Muscle layer of colon (tissue), 2 donors: ENCODE results near the gene CEACAM20.

Experiments used
- H3K27ac ChIP-seq: one replicate; pipeline ENCODE4 v1.7.0; 2013; ENCODE audit warnings: low read depth, mild to moderate bottlenecking, low read length, moderate library complexity
- H3K27me3 ChIP-seq, 2 donors: one replicate each; pipeline ENCODE4 v1.7.0; 2013; ENCODE audit warnings: low read length in 2 of 2, mild to moderate bottlenecking in 2 of 2; ENCODE audit not compliant: insufficient read depth in 2 of 2, control insufficient read depth in 1 of 2
- H3K36me3 ChIP-seq: one replicate; pipeline ENCODE4 v1.7.0; 2013; ENCODE audit warnings: mild to moderate bottlenecking, low read length; ENCODE audit not compliant: insufficient read depth
- H3K4me1 ChIP-seq: one replicate; pipeline ENCODE4 v1.7.0; 2013; ENCODE audit warnings: mild to moderate bottlenecking, low read length; ENCODE audit not compliant: insufficient read depth
- H3K4me3 ChIP-seq, 2 donors: one replicate each; pipeline ENCODE4 v1.7.0; 2013; ENCODE audit warnings: low read length in 2 of 2, low read depth in 1 of 2, mild to moderate bottlenecking in 1 of 2, moderate library complexity in 1 of 2
- H3K9ac ChIP-seq: one replicate; pipeline ENCODE4 v1.7.0; 2013; ENCODE audit warnings: low read length
- H3K9me3 ChIP-seq: one replicate; pipeline ENCODE4 v1.7.0; 2013; ENCODE audit warnings: mild to moderate bottlenecking, low read length
- donor health status: abdominal sarcoma.
- donor health status: Adenocarcinoma of cecum.

Gene CEACAM20

GRCh38 chr19:44529536-44529935 is at the start of gene CEACAM20:
TSS of gene CEACAM20 (minus strand) at chr19:44529675. CDS start at chr19:44529509, 166 bp downstream.
- no peaks in the 10 kb centered on the region for H3K36me3 ChIP-seq
- no peak within 1 kb of the TSS for H3K4me3 ChIP-seq
- no peak within 1 kb of the TSS for H3K9ac ChIP-seq
- no peaks in the 10 kb centered on the region for H3K9me3 ChIP-seq
- peaks cover 0 to 4% of the 10 kb centered on the region in 2 donors for H3K27me3 ChIP-seq
- no peak within 1 kb of the TSS for H3K27ac ChIP-seq
- H3K4me1 ChIP-seq: no peaks in the 10 kb centered on the region

- Histone ChIP-seq H3K27ac (no peak overlapping the region), H3K4me3 (no peak overlapping the region), H3K4me1 (no peaks in the 10 kb centered on the region), H3K9ac (no peak overlapping the region), H3K9me3 (no peaks in the 10 kb centered on the region), H3K36me3 (no peaks in the 10 kb centered on the region), H3K27me3 (no peaks in the 10 kb centered on the region)
Observed at GRCh38 chr19:44577566-44577874, 48.0 kb upstream of the CEACAM20 start.

DNA sequence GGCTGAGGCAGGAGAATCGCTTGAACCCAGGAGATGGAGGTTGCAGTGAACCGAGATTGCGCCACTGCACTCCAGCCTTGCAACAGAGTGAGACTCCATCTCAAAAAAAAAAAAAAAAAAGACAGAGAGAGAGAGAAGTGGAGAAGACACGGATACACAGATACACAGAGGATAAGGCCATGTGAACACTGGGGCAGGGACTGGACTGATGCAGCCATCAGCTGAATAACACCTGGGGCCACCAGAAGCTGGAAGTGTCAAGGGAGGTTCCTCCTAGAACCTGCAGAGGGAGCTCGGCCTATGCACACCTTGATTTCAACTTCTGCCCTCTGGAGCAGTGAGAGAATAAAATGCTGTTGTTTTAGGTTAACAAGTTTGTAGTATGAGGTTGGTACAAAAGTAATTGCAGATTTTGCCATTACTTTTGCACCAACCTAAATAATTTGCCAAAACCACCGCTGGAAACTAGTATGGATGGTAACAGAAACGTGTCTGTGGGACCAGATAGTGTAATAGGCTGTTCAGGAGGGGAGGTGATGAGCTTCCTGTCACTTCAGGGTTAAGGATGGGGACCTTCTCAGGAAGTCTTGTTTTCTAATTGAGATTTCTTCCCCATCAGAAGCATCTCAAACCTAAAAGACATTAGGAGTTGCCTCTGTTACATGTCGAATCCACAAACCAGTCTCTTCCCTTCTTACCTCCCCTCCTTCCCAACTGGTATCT is 47.5 kb upstream of the CEACAM20 start:
- no peaks in the 10 kb centered on the region for H3K4me1 ChIP-seq
- no peak overlapping the region for H3K9ac ChIP-seq
- H3K27me3 ChIP-seq: no peaks in the 10 kb centered on the region
- no peaks in the 10 kb centered on the region for H3K36me3 ChIP-seq
- H3K9me3 ChIP-seq: no peaks in the 10 kb centered on the region
- no peak overlapping the region for H3K27ac ChIP-seq
- no peak overlapping the region for H3K4me3 ChIP-seq

- no peak overlapping the region for H3K4me3 ChIP-seq
Observed at GRCh38 chr19:44575116-44575700, 45.7 kb upstream of the CEACAM20 start.

DNA sequence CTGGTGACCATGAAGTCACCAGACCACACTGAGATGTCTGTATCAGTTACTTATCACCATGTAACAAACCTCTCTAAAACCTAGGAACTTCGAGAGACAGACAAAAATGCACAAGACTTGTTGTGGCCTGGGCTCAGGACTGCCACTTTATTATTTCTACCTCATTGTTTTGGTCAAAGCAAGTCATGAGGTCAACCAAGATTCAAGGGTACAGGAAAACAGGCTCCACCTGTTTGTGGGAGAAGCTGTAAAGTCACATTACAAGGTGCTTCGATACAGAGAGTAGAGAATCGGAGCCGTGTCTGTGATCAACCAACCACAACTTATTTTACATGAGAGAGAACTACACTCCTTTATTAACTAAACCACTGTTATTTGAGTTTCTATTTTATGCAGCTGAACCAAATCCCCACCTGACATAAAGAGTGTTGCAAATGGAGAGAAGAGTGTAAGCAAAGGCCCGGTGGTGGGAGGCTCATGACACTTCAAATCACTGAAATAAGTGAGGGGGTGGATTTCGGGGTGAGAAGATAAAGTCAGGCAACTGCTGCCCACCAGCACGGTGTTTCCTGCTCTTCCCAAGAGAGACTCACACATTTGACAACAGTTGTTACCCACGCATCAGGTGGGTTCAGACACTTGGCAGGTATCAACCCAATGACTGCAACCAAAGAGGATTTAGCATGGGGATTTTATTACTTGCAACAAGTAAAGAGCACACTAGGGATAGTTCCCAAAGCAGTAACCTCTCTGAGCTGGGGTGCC is 44.9 kb upstream of the CEACAM20 start:
- Histone ChIP-seq H3K9me3 (no peaks in the 10 kb centered on the region), H3K27me3 (no peaks in the 10 kb centered on the region), H3K36me3 (no peaks in the 10 kb centered on the region), H3K9ac (no peak overlapping the region), H3K4me1 (no peaks in the 10 kb centered on the region), H3K27ac (no peak overlapping the region), H3K4me3 (no peak overlapping the region)

More at GRCh38 chr19:44575116-44575700, 45.7 kb upstream of the CEACAM20 start:
- H3K4me1 ChIP-seq: no peaks in the 10 kb centered on the region
- no peaks in the 10 kb centered on the region for H3K36me3 ChIP-seq
- H3K27me3 ChIP-seq: no peaks in the 10 kb centered on the region
- no peaks in the 10 kb centered on the region for H3K9me3 ChIP-seq
- no peak overlapping the region for H3K27ac ChIP-seq
- no peak overlapping the region for H3K9ac ChIP-seq

DNA sequence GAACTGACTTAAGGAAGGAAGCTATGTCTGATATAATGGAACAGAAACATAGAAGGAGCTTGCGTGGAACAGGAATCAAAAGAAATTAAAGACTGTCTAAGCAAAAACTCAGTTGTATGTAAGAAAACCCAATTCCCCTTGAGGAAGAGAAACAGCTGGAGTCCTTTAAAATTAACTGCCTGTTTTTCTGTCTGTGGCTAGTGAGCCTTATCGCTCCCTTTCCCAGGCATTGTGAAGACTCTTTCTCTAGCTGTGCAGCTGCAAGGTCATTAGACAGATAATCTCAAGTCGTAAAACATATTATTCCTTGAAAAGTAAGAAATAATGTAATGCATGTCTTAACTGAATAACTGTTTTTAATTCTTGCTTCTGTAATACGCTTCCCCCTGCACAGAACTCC is 44.2 kb upstream of the CEACAM20 start:
- Histone ChIP-seq H3K27ac (no peak overlapping the region), H3K4me1 (no peaks in the 10 kb centered on the region), H3K4me3 (no peak overlapping the region), H3K36me3 (no peaks in the 10 kb centered on the region), H3K9ac (no peak overlapping the region), H3K27me3 (no peaks in the 10 kb centered on the region), H3K9me3 (no peaks in the 10 kb centered on the region)

- no peaks in the 10 kb centered on the region for H3K9me3 ChIP-seq
Observed at GRCh38 chr19:44573183-44573582, 43.7 kb upstream of the CEACAM20 start.

GRCh38 chr19:44572581-44572900 is 43.1 kb upstream of the CEACAM20 start:
- no peak overlapping the region for H3K9ac ChIP-seq
- no peaks in the 10 kb centered on the region for H3K36me3 ChIP-seq
- no peaks in the 10 kb centered on the region for H3K4me1 ChIP-seq
- no peak overlapping the region for H3K27ac ChIP-seq
- H3K4me3 ChIP-seq: no peak overlapping the region
- H3K9me3 ChIP-seq: no peaks in the 10 kb centered on the region
- H3K27me3 ChIP-seq: no peaks in the 10 kb centered on the region

More at GRCh38 chr19:44573183-44573582, 43.7 kb upstream of the CEACAM20 start:
- Histone ChIP-seq H3K27ac (no peak overlapping the region), H3K27me3 (no peaks in the 10 kb centered on the region), H3K4me3 (no peak overlapping the region), H3K36me3 (no peaks in the 10 kb centered on the region), H3K4me1 (no peaks in the 10 kb centered on the region), H3K9ac (no peak overlapping the region)

DNA sequence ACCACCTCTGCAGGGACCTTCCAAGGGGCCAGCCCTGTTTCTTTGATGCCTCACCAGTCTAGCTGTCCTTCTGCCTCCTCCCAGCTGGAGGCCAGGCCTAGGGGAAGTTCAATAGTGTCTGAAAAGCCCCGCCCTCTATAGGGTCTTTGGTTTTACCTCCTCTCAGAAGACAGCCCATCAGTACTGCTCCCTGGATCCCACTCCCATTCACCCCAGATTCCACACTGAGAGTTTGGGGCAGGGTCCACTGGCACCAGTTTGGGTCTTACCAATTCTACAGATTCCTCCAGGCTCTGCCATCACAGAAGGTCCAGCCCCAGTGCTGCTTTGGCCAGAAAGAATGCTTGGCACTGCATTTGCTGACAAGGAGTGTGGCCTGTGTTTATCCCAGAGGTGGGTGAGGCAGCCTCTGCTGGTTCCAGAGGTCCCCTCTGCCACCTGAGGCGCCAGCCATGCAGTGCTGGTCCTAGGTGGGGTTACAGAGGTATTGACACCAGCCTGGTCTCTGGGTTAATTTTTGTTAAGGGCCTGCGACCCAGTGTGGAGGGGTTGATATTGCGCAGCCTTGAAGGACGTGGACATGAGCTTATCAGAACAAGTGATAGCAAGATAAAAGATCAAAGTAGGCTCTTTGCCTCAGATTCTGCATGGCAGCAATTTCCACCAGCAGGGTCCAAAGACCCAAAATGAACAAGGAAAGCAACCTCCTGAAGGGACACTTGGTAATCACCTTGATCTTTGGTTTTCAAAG is 42.5 kb upstream of the CEACAM20 start:
- H3K36me3 ChIP-seq: no peaks in the 10 kb centered on the region
- no peak overlapping the region for H3K4me3 ChIP-seq
- H3K27me3 ChIP-seq: no peaks in the 10 kb centered on the region
- no peaks in the 10 kb centered on the region for H3K4me1 ChIP-seq
- H3K9ac ChIP-seq: no peak overlapping the region
- H3K27ac ChIP-seq: no peak overlapping the region
- no peaks in the 10 kb centered on the region for H3K9me3 ChIP-seq

DNA sequence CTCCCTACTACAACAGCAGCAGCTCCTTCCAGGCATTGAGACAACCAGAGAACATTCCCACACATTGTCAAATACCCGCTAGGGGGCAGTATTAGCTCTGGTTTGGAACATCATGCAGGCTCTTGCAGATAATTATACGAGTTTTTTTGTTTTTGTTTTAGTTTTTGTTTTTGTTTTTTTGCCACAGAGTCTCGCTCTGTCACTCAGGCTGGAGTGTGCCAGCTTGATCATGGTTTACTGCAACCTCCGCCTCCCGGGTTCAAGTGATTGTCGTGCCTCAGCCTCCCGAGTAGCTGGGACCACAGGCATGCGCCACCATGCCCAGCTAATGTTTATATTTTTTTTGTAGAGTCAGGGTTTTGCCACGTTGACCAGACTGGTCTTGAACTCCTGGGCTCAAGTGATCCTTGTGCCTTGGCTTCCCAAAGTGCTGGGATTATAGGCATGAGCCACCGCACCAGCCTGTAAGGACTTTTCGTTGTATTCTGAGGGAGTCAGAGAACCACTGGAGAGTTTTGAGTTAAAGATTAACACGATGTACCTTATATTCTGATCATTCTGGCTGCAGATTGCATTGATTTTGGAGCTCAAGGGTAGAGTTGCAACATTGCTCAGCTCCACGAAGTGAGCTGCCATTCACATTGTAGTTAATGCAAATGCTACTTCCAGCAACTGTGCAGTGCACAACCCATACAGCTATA is 41.7 kb upstream of the CEACAM20 start:
- Histone ChIP-seq H3K4me1 (no peaks in the 10 kb centered on the region), H3K27ac (no peak overlapping the region), H3K27me3 (no peaks in the 10 kb centered on the region), H3K9ac (no peak overlapping the region), H3K9me3 (no peaks in the 10 kb centered on the region), H3K36me3 (no peaks in the 10 kb centered on the region), H3K4me3 (no peak overlapping the region)

DNA sequence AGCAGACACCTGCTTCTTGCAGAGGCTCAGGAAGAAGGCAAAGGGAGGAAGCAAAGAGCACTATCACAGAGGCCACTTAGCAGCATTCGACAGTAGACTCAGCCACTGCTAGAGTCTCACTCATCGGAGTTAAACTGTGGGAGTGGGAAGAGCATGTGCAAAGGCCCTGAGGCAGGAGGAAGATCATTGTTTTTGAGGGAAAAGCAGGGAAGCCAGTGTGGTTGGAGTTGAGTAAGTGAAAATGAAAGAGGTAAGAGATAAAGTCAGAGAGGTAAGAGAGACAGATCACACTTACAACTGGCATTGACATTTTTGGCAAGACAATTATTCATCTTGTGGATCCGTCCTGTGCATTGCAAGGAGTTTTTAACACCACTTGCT is 41.1 kb upstream of the CEACAM20 start:
- no peaks in the 10 kb centered on the region for H3K27me3 ChIP-seq
- no peak overlapping the region for H3K27ac ChIP-seq
- H3K36me3 ChIP-seq: no peaks in the 10 kb centered on the region
- no peaks in the 10 kb centered on the region for H3K4me1 ChIP-seq
- H3K9ac ChIP-seq: no peak overlapping the region
- H3K4me3 ChIP-seq: no peak overlapping the region
- no peaks in the 10 kb centered on the region for H3K9me3 ChIP-seq
